Midbrain (tissue), 1 donor: ENCODE measurements around the gene COG3.

Source experiments
- DNase-seq: peaks from one replicate; lab custom pipeline; 2025; lab: John Stamatoyannopoulos, UW

COG3 gene

DNA sequence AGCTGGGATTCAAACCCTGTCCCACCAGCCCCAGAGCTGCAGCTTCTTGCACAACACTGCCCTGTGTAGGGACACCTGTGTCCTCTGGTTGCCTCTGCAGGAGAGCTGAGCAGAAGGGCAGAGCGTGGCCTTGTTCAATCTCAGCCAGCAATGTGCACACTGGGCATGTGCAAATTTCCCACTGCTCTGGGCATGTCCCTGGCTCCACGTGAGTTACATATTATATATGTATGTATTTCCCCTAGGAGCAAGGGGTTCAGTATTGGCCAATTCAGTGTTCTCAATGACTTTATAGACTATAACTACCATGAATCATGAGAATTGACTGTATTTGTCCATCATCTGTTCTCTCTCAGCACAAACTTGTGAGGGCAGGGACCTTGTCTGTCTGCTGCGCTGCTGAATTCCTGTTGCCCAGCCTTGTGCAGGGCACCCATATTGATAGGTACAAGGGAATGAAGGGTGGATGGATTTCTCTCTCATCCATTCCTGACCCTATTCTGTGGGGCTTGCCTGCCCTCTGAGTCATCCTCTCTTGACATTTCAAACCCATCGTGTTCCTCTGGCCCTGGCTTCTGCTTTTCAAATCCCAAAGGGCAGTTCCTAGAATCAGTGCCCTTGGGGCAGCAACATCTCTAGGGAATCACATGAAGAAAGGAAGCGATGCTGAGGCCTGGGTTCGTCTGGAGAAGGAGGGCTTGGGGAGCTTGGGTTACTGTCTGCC is 81.1 kb downstream of the COG3 start:
- no peak for DNase-seq

DNA sequence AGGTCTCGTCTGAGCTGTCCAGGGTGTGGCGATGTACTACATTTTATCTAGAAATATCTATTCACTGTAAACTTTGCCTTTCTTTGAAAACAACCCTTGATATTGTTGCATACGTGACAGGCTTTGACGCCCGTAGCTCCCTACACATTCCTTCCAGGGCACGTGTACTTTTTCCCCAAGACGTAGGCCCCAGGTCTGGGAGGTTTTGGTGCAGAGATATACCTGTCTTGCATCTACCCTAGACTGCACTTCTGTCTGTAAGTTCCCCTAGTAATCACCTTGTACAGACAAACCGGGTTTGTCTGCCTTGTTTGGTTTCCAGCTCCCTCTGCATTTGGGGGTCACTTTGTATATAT is 81.6 kb downstream of the COG3 start:
- no peak for DNase-seq

- DNase-seq: no peak
Measured at GRCh38 chr13:45548281-45548680, 83.5 kb downstream of the COG3 start.

- DNase-seq: no peak
Measured at GRCh38 chr13:45554604-45555109, 89.9 kb downstream of the COG3 start.

- no peak for DNase-seq
Measured at GRCh38 chr13:45564133-45564776, 99.5 kb downstream of the COG3 start.

DNA sequence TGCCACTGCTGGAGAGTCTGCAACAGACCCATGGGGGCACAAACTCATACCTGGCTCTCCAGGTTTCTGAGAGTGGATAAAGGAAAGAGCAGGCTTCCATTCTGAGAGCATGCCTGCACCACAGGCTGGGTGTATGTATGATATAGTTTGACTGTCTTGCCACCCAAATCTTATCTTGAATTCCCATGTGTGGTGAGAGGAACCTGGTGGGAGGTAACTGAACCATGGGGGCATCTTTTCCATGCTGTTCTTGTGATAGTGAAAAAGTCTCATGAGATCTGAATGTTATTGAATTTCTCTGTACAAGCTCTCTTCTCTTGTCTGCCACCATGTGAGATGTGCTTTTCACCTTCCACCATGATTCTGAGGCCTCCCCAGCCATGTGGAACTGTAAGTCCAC is 100.6 kb downstream of the COG3 start:
- DNase-seq: no peak

DNA sequence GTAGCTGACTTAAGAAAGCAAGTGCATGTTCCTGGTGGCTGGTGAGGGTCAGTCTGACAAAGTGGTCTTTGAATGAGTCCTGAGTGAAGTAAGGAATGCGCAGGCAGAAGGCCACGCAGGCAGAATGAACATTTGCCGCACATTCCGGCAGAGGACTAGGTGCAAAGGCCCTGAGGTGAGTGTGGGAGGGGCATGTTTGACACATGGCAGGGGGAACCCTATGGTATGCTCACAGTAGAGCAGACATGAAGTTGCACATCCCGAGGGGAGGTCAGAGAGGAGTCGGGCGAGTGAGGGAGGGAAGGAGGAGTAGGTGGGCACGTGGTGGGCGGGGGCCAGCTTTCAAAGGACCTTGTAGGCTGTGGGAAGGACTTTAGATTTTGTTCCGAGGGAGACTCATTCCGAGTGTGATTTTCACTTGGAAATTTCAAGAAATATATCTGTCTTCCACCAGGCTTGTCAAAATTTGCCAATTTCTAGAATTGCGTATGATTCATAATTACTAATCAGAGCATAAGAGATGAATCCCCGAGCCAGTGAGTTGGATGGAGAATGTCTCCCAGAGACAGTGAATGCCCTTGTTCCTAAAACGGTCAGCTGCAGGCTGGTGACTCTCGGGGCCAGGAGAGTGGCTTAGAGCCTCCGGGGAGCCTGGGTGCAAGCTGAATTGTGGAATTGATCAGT is 110.5 kb downstream of the COG3 start:
- no peak for DNase-seq

DNA sequence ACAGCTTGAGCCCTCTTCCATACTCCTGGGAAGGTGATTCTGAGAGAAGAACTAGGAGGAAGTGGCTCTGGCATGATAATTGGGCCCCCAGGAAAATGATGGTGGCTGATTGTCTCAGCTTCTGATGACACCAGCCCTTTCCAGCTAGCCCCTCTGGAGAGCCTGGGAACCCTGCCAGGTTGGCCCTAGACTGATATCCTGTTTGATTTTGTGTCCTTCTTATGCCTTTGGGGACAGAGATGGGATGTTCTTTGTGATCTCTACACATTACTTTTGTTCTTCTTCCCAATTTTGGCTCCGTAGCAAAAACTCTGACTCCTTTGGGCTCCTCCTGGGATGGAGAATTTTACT is 111.1 kb downstream of the COG3 start:
- no peak for DNase-seq

DNA sequence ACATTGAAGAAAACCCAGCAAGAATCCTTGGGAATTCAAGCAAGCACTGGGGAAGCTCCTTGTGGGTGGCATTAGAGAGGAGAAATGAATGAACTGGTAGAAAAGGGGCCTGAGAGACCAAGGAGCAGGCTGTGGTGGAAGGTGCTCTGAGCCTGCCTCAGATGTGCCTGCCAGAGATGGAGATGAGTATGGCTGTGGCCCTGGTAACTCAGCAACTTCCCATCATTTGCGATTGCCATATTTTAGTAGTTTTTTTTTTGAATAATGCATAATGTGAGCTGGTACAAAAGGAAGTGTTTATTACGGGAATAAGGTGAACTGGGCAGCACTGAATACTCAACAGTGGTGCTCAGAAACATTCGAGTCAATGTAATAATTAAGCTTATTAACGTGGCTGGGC is 111.7 kb downstream of the COG3 start:
- DNase-seq: no peak

DNA sequence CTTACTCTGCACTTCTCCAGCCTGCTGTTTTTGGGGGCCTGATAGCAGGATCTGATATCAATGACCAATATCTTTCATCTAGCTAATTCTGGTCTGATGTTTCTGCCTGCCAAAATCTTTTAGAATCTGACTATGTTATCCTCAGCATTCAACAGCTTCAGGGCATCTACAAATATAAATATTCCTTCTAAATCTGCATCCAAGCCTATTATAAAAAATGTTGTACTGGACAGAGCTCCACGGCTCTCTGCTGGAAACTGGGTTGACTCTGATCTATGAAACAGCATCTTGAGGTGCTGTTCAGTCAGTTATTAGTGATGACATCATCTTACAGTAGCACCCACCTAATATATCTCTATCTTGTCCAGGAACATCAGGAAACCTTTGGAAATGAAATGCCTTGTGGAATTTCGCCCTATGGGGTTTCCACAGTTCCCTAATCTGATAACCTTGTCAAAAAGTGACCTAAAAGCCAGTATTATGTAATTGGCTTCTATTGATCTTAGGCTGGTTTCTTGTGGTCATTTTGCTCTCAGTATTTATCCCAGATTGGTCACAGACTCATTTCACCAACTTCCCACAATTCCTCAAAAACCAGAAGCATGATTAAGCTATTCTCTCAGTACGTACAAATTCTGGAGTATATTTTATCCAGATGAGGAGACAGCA is 117.8 kb downstream of the COG3 start:
- DNase-seq: no peak

DNA sequence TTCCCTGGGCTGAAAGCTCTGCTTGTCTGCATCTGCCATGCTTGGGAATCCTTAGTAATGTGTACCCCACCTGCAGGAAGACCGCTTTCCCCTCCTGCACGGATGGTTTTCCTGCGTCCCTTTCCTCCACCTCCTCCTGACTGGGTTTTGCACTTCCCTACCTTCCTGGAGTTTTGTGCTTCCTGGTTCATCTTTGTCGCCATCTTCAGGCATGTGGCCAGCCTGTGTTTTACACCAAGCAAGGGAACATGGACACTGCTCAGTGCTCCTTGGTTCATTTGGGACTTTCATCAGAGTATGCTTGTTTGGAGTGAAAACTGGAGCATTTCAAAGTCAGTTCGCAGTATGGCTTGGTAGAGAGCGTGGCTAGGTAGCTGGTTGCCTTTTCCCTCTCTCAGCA is 120.1 kb downstream of the COG3 start:
- DNase-seq: no peak
